ENCODE measurements around the gene ALOX12.
"Not testable (repeated sequence)": the region's sequence is repeated elsewhere in the genome, so short reads cannot be mapped to it uniquely, and the experiment has no call there.

ALOX12 gene

GRCh38 chr17:6995500-6996255 lies at the start of gene ALOX12:
ALOX12 (plus strand) TSS chr17:6996049; CDS start chr17:6996118, 69 bp downstream.
- no peak for DNase-seq (ENCODE audit: low spot score)

GRCh38 chr17:6947745-6948144 lies 48.1 kb upstream of the ALOX12 start:
- DNase-seq (ENCODE audit: low spot score): no peak

- DNase-seq (ENCODE audit: low spot score): no peak
Observed at GRCh38 chr17:6948562-6948961, 47.3 kb upstream of the ALOX12 start.

GRCh38 chr17:6948976-6949375 lies 46.9 kb upstream of the ALOX12 start:
- DNase-seq (ENCODE audit: low spot score): no peak

- not testable (repeated sequence) for DNase-seq (ENCODE audit: low spot score)
Observed at GRCh38 chr17:6950938-6951337, 44.9 kb upstream of the ALOX12 start.

- DNase-seq (ENCODE audit: low spot score): no peak
Observed at GRCh38 chr17:6953689-6954088, 42.2 kb upstream of the ALOX12 start.

GRCh38 chr17:6959700-6960099 lies 36.1 kb upstream of the ALOX12 start:
- DNase-seq (ENCODE audit: low spot score): no peak

- no peak for DNase-seq (ENCODE audit: low spot score)
Observed at GRCh38 chr17:6969323-6969726, 26.5 kb upstream of the ALOX12 start.

- DNase-seq (ENCODE audit: low spot score): no peak
Observed at GRCh38 chr17:6970992-6971391, 24.9 kb upstream of the ALOX12 start.

GRCh38 chr17:6979440-6979839 lies 16.4 kb upstream of the ALOX12 start:
- DNase-seq (ENCODE audit: low spot score): not testable (repeated sequence)

GRCh38 chr17:6981426-6981825 lies 14.4 kb upstream of the ALOX12 start:
- no peak for DNase-seq (ENCODE audit: low spot score)

GRCh38 chr17:6985266-6985665 lies 10.6 kb upstream of the ALOX12 start:
- DNase-seq (ENCODE audit: low spot score): no peak

- no peak for DNase-seq (ENCODE audit: low spot score)
Observed at GRCh38 chr17:6986676-6987075, 9.2 kb upstream of the ALOX12 start.

GRCh38 chr17:6989779-6990178 lies 6.1 kb upstream of the ALOX12 start:
- no peak for DNase-seq (ENCODE audit: low spot score)

GRCh38 chr17:6993613-6994056 lies 2.2 kb upstream of the ALOX12 start:
- not testable (repeated sequence) for DNase-seq (ENCODE audit: low spot score)

GRCh38 chr17:6994118-6994598 lies 1.7 kb upstream of the ALOX12 start:
- DNase-seq (ENCODE audit: low spot score): no peak

- DNase-seq (ENCODE audit: low spot score): no peak
Observed at GRCh38 chr17:6994666-6995256, 1.1 kb upstream of the ALOX12 start.

GRCh38 chr17:6996256-6997011 lies 585 bp downstream of the ALOX12 start:
- no peak for DNase-seq (ENCODE audit: low spot score)

GRCh38 chr17:6997171-6997570 lies 1.3 kb downstream of the ALOX12 start:
- DNase-seq (ENCODE audit: low spot score): no peak

- DNase-seq (ENCODE audit: low spot score): no peak
Observed at GRCh38 chr17:6998855-6999508, 3.1 kb downstream of the ALOX12 start.

GRCh38 chr17:7001318-7001961 lies 5.6 kb downstream of the ALOX12 start:
- DNase-seq (ENCODE audit: low spot score): no peak

Data from D341Med (cell line).